Inflammatory macrophage treated with lipopolysaccharide for 4 hours (primary cell): ENCODE results near the gene MYO9A.
"Not testable (repeated sequence)": the region's sequence is repeated elsewhere in the genome, so short reads cannot be mapped to it uniquely, and the experiment has no call there.

ENCODE experiments used
- DNase-seq: peaks from one replicate; pipeline ENCODE4 v3.0.0-alpha.2; 2020

MYO9A gene

DNA sequence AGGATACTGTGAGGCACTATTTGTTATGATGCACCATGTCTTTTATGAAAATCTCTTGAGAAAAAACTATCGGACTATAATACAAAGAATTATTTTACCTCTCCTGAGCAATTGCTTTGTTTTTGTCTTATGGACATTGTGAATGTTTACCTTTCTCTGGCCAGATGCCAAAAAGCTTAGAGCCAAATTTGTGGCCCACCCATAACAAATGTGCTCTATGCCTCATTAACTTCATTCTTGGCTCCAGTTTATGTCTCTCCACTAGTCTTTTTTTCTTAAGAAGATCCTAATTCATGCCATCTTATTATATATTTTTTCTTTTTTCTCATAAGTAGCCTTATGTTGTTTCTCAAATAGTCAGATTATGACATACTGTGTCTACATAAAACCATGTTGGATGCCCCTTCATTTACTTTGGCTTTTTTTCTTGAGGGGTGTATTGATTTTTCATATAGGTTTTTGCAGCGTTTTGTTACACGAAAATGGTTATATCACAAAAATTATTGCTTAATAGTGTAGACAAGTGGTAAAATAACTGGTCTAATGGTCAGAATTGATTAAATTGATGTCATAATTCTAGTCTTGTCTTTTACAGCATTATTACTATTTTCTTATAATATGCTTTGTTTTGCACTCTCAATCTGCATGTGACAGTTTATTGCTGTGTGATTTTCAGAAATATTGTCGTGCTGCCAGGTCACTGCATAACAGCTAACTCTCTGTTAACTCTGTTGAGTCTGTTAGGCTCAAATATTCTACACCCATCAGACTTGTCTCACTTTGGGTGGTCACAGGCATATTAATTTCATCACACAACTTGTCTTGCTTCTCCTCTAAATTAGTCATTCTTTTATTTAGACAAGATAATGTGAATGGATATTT is 18.5 kb upstream of the MYO9A start:
- DNase-seq, result no peak

DNA sequence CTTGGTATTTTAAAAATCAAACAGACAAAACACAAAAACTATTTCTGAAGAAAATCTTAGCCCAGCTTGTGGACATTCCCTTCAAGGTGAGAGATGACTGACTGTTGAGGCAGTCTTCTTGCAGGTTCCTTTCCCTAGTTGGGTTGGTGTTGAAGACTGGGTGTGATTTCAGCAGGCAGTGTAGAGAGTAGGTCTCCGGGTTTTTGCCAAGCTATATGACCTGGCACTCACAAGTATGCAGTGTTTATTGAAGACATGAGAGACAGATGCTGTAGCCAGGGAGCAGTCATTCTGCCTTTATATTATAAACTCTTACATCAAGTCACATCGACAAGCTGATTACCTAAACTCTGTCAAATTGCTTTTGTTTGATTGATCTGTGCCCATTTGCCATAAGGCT is 17.8 kb upstream of the MYO9A start:
- DNase-seq, result no peak

- no peak for DNase-seq
Measured at GRCh38 chr15:72133211-72133610, 15.3 kb upstream of the MYO9A start.

DNA sequence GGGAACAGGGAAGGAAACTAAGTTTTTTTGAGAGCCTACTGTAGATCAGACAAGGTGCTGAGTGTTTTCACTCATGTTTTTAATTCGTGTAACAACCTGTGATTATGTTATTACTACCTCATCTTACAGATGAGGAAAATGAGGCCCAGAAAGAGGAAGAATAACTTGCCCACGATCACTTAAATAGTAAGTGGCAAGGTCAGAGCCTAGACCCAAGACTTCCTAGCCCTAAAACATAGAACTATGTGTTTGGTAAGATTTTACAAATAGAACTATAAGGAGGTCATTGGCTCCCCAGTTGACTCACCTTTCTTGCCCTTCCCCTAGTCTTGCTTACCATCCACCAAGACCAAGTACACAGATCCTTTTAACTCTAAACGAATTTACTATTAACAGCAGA is 14.0 kb upstream of the MYO9A start:
- DNase-seq, result no peak

DNA sequence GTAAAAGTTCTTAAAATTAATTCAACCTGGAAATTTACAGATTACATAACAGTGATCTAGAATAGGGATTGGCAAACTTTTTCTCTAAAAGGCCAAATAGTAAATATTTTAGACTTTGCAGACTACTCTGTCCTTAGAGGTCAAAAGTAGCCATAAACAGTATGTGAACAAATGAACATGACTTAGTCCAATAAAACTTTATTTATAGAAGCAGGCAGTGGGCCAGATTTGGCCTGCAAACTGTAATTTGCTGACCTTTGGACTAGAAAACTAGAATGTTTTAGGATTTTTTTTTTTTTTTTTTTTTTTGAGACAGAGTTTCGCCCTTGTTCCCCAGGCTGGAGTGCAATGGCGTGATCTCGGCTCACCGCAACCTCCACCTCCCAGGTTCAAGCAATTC is 12.3 kb upstream of the MYO9A start:
- no peak for DNase-seq

DNA sequence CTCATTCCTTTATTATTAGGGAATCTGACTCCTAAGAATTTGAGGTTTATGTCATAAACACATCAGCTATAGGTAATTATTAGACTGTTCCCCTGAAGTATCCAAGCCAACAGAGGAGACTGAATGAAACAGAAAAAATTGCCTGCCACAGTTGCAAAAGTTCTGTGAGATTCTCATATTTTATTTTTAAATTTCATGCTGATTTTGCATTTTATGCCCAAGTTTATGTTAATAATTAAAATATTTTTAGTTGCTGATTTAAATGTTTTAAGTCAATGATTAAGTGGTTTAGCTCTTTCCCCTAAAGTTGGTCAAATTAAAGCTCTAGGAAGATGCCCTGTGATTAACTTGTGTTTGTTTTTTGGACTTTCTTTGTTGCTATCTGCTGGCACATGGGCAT is 10.4 kb upstream of the MYO9A start:
- no peak for DNase-seq

GRCh38 chr15:72127724-72128322 is 9.9 kb upstream of the MYO9A start:
- no peak for DNase-seq

GRCh38 chr15:72124218-72124617 is 6.3 kb upstream of the MYO9A start:
- no peak for DNase-seq

DNA sequence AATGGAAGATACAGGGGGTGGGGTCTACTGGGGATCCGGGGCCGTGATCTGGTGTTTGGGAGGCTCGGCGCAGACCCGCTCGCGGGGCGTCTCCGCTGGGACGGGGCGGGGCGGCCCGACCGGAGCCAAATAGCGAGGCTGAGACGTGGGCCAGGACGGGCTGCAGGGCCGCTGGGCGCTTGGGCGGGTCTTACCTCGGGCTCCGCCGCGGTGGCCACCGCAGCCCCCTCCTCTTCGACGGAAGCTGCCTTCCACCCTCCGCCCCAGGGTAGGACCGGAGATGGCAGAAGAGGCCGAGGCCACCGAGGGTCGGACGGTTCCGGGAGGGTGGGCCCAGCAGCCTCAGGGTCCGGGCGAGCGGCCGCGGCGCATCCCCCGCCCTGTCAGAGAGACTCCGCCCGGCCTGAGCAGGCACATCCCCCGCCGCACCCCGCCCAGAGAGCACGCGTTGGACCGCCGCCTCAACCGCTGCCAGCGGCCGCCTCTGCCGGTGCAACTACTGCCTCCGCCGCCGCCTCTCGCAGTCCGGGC is 399 bp downstream of the MYO9A start:
- peak; percentile 83 for DNase-seq

- DNase-seq, result peak; percentile 8
Measured at GRCh38 chr15:72116731-72117485, 1.0 kb downstream of the MYO9A start.

DNA sequence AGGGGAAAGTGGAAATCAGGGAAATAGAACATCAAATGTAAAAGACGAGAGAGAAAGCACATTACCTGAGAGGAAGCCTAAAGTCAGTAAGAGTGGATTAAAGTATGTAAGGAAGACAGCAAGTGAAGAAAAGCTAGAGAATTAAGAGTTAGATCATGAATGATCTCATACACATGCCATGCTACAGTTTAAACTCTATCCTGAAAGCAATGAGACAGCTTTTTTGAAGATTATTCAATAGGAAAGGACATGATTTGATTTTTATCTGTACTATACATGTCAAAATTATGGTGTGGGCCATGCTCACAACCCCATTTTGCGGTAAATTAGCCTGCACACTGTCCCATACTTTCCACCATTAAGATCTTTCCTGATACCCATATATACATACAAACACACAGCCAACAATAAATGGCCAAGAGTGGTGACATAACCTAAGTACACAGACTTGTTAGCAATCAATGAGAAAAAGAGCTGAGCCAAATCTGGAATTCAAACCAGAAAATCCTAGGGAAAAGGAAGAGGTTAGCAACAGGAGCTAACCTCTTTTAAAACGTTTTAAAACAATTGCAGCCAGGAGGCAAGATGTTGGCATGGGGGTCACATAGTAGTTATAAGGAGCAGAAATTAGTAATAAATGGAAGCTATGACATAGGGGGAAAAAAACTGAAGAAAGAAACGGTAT is 4.5 kb downstream of the MYO9A start:
- no peak for DNase-seq

DNA sequence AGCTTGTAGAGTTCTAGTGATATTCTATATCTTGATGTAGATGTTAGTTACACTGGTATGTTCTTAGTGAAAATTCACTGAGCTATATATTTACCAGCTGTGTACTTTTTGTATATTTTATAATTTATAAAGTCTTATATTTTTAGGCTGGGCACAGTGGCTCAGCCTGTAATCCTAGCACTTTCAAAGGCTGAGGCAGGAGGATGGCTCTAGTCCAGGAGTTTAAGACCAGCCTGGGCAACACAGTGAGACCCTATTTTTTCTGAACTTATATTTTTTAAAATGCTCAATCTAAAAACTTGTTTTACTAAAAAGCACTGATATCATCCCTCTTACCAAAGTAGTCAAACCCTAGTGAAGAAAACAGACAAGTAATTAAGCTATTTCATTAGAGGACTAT is 5.1 kb downstream of the MYO9A start:
- no peak for DNase-seq

DNA sequence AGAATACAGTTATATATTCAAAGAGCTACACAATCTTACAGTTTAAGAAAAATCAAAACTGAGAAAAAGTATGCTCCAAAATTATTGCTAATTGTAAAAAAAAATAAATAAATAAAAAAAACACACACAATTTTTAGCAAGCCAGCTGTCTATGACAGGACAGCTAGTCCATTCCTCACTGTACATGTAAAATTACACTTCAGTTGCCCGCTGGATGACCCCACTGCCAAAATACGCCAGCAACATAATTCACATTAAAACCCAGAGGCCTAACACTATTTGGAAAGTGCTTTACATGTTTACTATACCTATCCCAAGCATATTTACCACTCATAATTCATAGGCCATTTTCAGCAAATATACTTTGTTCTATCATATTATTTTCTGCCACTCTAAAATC is 5.8 kb downstream of the MYO9A start:
- no peak for DNase-seq

DNA sequence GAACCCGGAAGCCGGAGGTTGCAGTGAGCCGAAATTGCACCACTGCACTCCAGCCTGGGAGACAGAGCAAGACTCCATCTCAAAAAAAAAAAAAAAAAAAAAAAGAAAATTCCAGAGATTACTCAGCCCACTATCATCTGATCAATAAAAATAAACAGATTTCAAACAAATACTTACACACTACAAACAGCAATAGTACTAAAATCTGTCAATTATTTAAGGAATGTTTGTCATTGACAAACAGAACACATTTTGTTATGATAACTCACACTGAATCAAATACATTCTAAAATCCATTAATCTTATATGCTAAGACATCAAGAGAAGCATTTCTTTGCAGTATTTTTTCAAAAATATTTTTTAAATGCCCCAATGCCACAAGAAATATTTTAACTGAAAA is 7.6 kb downstream of the MYO9A start:
- no peak for DNase-seq

DNA sequence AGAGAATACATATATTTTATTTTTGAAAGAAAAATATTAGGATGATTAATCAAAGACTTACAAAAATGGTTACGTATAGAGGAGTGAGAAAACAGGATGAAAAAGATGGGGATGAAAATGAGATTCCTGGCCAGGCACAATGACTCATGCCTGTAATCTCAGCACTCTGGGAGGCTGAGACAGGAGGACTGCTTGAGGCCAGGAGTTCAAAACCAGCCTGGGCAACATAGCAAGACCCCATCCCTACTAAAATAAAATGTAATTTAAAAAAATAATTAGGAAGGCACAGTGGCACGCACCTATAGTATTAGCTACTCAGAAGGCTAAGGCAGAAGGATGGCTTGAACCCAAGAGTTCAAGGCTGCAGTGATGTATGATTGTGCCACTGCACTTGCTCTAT is 11.9 kb downstream of the MYO9A start:
- no peak for DNase-seq

DNA sequence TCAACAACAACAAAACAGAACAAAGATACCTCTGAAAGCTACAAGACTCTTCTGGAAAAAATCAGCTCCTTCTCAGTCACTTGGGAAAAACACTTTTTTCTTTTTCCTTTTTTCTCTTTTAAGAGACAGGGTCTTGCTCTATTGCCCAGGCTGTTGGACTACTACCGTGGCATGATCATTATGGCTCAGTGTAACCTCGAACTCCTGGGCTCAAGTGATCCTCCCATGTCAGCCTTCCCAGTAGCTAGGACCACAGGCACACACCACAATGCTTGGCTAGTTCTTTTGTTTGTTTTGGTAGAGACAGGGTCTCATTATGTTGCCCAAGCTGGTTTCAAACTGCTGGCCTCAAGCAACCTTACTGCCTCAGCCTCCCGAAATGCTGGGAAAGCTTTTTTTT is 12.8 kb downstream of the MYO9A start:
- DNase-seq, result no peak

DNA sequence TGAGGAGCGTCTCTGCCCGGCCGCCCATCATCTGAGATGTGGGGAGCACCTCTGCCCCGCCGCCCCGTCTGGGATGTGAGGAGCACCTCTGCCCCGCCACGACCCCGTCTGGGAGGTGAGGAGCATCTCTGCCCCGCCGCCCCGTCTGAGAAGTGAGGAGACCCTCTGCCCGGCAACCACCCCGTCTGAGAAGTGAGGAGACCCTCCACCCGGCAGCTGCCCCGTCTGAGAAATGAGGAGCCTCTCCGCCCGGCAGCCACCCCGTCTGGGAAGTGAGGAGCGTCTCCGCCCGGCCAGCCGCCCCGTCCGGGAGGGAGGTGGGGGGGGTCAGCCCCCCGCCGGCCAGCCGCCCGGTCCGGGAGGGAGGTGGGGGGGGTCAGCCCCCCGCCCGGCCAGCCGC is 17.4 kb downstream of the MYO9A start:
- DNase-seq, result not testable (repeated sequence)

DNA sequence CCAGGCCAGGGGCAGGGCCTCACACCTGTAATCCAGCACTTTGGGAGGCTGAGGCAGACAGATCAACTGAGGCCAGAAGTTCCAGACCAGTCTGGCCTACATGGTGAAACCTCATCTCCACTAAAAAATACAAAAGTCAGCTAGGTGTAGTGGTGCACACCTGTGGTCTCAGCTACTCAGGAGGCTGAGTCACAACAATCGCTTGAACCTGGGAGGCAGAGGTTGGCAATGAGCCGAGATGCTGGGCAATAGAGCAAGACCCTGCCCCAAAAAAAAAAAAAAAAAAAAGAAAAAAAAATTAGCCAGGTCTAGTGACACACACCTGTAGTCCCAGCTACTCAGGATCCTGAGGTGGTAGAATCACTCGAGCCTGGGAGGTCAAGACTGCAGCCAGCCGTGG is 18.8 kb downstream of the MYO9A start:
- no peak for DNase-seq

DNA sequence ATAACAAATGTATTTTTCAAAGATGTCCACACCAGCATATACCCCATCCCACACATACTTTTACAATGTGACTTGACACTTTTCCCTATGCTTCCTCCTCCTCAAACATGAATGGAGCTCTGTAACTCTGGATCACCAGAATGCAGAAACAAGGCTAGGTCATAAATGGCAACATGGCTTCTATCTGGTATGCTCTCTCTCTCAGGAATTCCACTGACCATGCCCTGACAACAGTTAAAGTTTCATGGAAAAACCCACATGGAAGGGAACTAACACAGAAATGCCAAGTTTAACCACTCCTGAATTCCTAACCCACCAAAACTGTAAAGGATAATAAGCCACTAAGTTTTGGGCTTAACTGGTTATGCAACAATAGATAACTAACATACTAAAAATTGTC is 19.9 kb downstream of the MYO9A start:
- DNase-seq, result no peak

DNA sequence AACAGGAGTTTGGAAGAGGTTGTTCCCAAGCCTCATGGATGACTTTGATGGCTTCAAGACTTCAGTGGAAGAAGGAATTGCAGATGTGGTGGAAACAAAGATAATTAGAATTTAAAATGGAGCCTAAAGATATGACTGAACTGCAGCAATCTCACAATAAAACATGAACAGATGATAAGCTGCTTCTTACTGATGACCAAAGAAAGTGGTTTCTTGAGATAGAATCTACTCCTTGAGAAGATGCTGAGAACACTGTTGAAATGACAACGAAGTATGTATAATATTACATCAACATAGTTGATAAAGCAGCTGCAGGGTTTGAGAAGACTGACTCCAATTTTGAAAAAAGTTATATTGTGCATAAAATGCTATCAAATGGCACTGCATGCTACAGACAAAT is 21.2 kb downstream of the MYO9A start:
- DNase-seq, result no peak

GRCh38 chr15:72092691-72093090 is 25.3 kb downstream of the MYO9A start:
- DNase-seq, result no peak

- no peak for DNase-seq
Measured at GRCh38 chr15:72092006-72092405, 25.9 kb downstream of the MYO9A start.
